Caki2 (cell line): ENCODE data around the gene TRMT10B. TPM values are rescaled to one million over a fixed set of nuclear protein-coding genes. Genes with fewer than 3 reads are reported as not detected.
"Not testable (repeated sequence)": the region's sequence is repeated elsewhere in the genome, so short reads cannot be mapped to it uniquely, and the experiment has no call there.

Experiments
- DNase-seq: peaks from one replicate; pipeline ENCODE4 v3.0.0-alpha.2; 2015; ENCODE audit warnings: low read depth
- in situ Hi-C: cut with HindIII; loops from 2 replicates; pipeline ENCODE4 v1.10.0; 2016; ENCODE audit warnings: low sequenced_read_pairs, low pct_unique_long_range_greater_than_20kb, mixed read lengths
- total RNA-seq: library from RNA; depleted of rRNA; stranded (reverse); fragments of >200 nt; shearing (Covaris generic); gene quantifications from 2 replicates; pipeline ENCODE4 v1.2.3, GENCODE V29; 2014; ENCODE audit warnings: low replicate concordance

The TRMT10B gene
- total RNA-seq, 1 experiment from 2014 or later = 6.1 TPM

DNA sequence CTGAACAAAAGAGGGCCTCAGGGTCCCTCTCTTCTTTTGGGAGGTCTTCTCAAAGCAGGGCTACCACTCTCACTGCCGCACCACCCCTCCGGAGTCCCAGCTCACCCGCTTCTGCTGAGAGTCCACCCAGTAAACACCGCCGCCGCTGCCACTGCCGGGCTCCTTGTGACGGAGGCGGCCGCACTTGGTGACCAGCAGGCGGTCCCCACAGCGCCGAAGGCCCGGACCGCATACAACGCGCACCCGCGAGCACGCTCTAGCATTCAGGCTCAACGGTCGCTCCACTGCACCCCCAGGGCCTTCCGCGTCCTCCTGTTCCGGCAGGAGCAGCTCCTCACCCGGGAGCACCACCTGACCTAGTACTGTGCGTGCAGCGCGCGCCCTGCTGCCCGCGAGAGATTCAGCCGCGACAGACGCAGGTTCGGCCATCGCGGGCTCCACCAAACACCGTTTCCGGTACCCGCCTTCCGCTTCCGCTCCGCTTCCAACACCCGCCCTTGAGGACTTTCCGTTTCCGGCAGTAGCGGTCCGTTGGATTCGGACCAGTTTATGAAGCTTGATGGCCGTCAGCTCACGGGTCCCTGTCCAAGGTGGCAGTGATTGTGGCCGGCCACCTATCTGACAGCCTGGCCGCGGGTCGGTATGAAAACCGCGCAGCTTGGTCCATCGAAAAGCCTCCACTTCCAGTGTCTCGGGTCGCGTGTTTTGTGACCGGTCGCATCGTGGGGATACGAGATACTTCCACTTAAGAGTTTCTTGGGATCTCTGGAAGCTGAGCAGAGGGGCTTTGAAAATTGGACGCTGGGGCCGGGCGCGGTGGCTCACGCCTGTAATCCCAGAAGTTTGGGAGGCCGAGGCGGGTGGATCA lies 31.2 kb downstream of the TRMT10B start, which contains the start of gene EXOSC3:
Gene EXOSC3 (minus strand): TSS at position 449 of the 868 bp plus-strand sequence. CDS start 20 bp downstream, at position 429.
- DNase-seq = peak; percentile 81
- in situ Hi-C loops = no loop called here

GRCh38 chr9:37787059-37787458 lies 33.5 kb downstream of the TRMT10B start:
- in situ Hi-C loops = no loop called here
- DNase-seq = no peak

- in situ Hi-C loops = no loop called here
- DNase-seq = no peak
These were observed 34.7 kb downstream of the TRMT10B start for GRCh38 chr9:37788332-37788731.

DNA sequence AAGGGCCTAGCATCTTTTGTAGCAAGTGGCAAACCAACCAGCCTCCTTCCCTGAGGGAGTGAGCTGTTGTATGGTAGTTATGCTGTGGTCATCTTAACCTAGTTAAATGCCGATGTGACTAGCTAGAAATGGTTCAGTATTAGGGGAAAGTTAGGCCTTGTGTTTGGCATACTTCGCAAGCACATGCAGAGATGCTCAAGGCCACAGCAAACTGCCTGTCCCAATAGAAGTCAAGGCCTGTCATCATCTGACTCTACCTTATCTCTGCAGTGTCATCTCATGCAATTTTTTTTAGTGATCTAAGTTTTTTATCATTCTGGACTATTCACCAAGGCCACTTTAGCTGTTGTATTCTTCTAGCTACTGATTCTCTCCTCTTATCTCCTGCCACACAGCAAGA lies 36.5 kb downstream of the TRMT10B start:
- DNase-seq = no peak
- in situ Hi-C loops = no loop called here

DNA sequence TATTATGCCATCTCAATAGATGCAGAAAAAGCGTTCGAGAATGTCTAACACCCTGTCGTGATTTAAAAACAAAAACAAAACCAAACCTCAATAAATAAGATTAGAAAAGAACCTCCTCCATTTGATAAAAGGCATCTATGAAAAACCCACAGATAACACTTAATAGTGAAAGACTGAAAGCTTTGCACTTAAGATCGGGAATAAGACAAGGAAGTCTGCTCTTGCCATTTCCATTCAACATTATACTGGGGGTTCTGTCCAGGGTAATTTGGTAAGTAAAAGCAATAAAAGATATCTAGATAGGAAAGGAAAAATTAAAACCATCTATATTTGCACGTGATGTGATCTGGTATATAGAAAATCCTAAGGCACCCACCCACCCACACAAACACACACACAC lies 38.5 kb downstream of the TRMT10B start:
- in situ Hi-C loops = no loop called here

GRCh38 chr9:37796232-37796631 lies 42.6 kb downstream of the TRMT10B start:
- DNase-seq = no peak
- in situ Hi-C loops = no loop called here

More for the DNA sequence above, 38.5 kb downstream of the TRMT10B start:
- no peak for DNase-seq

DNA sequence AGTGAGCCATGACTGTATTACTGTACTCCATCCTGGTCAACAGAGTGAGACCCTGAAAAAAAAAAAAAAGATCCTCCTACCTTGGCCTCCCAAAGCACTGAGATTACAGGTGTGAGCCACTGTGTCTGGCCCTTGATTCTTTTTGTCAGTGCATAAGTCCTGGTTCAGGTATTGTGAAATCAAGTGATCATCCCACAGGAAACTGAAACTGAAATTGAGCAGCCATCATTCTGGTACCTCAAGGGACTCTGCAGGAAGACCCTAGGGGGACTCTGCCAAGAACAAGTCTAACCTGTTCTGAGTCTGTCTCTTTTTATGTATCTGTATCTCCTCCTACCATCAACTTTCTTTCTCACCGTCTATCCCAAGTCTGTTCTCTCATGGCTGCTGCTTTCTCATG lies 45.1 kb downstream of the TRMT10B start:
- no peak for DNase-seq
- in situ Hi-C loops = no loop called here

- in situ Hi-C loops = no loop called here
- DNase-seq = peak; percentile 76
These were observed 47.2 kb downstream of the TRMT10B start, which contains the start of gene DCAF10 for GRCh38 chr9:37800631-37801286. TSS of gene DCAF10 (plus strand) at chr9:37800797. CDS start at chr9:37800867, 70 bp downstream.

GRCh38 chr9:37801287-37801850 lies 47.8 kb downstream of the TRMT10B start:
- in situ Hi-C loops = no loop called here
- no peak for DNase-seq

- in situ Hi-C loops = no loop called here
These were observed 48.5 kb downstream of the TRMT10B start for GRCh38 chr9:37801959-37802711.

DNA sequence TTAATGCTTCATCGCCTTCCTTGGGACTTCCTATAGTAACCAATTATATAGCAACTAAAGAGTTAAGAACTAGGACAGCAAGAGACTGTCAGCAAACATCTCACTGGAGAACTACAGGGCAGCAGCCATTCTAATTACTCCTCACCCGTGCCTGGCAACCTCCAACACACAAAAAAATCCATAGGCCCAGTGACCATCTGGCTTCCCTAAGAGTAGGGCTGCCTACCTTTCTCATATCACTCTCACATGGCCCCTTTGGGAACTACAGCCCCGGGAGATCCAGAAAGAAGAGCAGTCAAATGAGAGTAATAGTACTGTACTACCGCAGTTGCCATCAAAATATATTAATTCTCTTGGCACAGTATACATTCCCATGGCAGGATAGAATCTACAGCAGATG lies 52.7 kb downstream of the TRMT10B start:
- DNase-seq = no peak
- in situ Hi-C loops = no loop called here

More at GRCh38 chr9:37801959-37802711, 48.5 kb downstream of the TRMT10B start:
- no peak for DNase-seq

GRCh38 chr9:37809676-37810075 lies 56.1 kb downstream of the TRMT10B start:
- in situ Hi-C loops, DNase-seq: not testable (repeated sequence)

GRCh38 chr9:37811906-37812476 lies 58.4 kb downstream of the TRMT10B start:
- in situ Hi-C loops = no loop called here
- DNase-seq = no peak

GRCh38 chr9:37812773-37813379 lies 59.3 kb downstream of the TRMT10B start:
- no peak for DNase-seq
- in situ Hi-C loops = no loop called here

GRCh38 chr9:37818849-37819248 lies 65.2 kb downstream of the TRMT10B start:
- no peak for DNase-seq
- in situ Hi-C loops = no loop called here

DNA sequence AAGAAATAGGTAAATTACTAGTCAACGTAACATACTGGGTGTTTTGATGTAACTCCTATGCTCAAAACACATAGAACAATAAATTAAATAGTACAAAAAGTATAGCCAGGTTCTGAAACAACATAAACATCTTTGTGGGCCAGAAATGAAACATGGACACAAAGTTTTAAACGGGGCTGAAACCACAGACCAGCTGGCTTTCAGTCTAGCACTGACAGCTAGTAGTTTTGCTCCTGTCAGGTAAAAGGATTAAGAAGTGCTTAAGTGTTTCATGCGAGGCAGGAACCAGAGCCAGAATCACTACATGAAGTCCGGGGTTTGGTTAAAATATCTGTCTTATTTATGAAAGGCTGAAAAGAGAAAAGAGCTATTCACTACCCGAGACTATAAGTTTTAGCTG lies 66.5 kb downstream of the TRMT10B start:
- in situ Hi-C loops = no loop called here

GRCh38 chr9:37825174-37825573 lies 71.6 kb downstream of the TRMT10B start:
- DNase-seq, in situ Hi-C loops: not testable (repeated sequence)

More for the DNA sequence above, 66.5 kb downstream of the TRMT10B start:
- DNase-seq = no peak
